Activated T-cell treated with anti-CD3 and anti-CD28 coated beads for 48 hours (primary cell): Measurements from ENCODE around the gene AMHR2.

Experiments used
- DNase-seq: peaks from one replicate; pipeline ENCODE4 v3.0.0-alpha.2; 2020; ENCODE audit warnings: low read depth

AMHR2 gene

DNA sequence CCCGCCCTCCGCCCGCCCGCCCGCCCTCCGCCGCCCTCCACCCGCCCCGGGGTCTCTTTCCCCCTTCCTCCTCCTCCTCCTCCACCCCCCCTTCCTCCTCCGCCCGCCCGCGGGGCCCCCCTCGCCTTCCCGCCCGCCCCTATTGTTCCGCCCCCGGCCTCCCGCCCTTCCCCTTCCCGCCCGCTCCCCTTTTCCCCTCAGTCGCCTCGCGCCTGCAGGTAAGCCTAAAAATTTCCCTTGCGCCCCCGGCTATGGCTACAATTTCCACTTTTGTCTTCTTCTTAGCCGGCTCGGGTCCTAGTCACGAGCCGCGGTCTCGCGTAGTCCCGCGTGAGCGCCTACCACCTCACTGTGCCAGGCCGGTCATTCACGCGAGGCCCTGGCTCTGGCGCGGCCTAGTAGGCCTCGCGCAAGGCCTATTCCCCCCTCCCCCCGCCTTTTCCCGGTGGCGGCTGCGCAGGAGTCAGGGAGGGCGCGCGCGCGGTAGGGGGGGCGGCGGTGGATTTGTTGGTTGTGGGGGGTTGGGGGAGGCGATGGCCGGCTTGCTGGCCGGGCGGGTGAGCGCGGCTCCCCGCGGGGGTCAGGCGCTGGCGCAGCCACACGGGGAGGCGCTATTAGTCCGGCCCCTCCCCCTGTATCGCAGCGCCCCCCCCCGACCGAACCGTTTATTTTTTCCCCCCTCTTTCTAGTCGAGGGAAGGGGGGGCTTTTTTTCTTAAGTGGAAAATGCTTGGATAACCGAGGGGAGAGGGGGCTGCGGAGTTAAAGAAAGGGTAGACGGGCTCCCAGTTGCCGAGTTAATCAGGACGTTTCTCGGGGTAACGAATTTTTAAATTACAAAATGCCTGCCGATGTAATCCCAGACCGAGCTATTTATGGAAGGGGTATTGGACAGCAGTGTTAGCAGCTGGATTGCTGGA lies 28.8 kb downstream of the AMHR2 start:
- DNase-seq = peak; percentile 61

DNA sequence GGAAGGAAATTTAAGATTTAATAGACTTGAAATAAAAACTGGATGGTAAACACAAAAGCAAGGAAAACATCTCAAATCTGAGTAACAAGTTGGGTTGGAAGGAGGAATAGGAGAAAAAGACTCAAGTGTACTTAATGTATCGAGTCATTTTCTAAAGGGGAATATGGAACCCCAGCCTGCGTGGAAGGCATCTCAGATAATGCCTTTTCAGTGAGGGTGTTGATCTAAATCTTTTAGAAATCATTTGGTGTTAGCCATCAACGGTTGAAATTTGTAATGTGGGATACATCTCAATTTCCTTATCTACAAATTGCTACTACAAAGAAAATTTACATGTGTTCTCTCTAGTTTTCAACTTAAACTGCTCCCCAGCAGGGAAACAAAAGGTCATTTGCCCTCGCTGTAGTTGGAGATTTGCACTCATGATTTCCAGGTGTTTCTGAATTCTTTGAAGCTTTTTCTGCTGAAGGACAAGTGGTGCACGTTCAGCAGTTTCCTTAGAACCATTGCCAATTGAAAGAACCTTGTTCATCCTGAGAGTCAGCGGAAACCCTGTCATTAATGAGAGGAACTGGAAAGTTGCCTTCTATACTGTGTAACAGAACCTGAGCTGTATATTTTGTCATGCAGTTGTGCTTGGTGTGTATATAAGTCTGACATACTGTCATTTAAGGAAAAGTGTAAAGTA lies 30.4 kb downstream of the AMHR2 start:
- DNase-seq = no peak

DNA sequence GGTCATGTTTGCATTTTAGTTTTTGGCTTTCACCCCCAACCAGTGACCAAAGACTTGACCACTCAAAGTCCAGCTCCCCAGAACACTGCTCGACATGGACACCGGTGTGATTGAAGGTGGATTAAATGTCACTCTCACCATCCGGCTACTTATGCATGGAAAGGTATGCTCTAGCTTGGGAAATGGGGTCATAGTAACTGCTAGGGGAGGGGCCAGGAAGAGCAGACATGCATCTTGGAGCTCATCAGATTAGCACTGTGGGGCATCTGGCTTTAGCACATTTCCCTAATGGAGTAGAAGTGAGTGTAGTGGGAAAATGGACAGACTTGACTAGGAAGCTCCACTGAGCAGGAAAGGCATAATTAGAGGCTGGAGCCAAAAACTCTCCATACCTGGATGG lies 31.1 kb downstream of the AMHR2 start:
- DNase-seq = no peak

DNA sequence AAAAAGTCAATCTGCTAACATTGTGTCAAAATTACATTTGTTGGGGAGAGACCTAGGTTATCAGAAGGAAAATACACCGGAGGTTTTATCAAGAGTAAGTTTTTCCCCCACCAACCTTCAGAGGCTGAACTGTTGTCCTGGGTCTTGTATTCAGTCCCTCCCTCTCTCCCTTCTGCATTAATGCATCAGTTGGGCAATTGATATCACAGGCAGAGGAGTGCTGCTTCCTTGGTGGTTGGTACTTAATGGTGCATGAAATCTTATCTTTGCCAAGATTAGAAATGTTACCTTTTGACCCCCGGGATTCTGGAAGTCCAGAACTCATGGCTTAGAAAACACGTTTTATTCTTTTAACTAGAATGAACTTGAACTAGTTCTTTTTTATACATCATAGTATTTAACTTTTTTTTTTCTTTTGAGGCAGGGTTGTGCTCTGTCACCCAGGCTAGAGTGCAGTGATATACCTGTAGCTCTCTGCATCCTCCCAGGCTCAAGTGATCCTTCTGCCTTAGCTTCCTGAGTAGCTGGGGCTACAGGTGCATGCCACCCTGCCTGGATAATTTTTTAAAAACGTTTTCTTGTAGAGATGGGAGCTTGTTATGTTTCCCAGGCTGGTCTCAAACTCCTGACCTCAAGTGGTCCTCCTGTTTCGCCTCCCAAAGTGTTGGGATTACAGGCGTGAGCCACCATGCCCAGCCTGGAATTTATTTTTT lies 33.2 kb downstream of the AMHR2 start:
- DNase-seq = no peak

DNA sequence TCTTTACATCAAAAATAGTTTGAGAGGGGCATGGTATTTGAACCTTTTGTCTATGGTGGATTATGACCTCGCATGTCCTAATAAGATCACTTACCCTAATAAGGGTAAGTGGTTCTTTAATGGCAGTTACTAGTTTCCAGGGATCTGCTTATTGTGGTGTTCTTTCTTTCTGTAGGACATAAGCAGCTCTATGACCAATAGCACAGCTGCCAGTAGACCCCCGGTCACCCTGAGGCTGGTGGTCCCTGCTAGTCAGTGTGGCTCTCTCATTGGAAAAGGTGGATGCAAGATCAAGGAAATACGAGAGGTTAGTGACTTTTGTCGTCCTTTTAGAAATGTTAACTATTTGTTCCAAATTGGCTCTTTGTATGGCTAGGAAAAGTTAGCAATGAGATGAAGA lies 35.4 kb downstream of the AMHR2 start:
- DNase-seq = no peak

DNA sequence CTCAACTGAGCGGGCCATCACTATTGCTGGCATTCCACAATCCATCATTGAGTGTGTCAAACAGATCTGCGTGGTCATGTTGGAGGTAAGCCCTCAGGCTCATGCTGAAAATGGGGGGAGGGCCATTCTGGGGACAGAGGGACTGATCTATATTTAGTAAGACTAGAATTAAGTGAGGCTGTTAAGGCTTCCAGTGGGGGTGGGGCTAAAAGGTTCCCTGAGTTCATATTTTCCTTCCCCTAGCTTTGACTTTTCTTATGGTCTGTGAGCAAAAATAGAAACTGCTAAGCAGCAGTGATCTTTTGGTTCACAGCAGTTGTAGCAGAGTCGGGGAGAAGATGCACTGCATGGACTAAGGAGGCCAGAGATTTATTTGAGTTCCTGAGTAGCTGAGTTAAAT lies 37.4 kb downstream of the AMHR2 start:
- DNase-seq = no peak

DNA sequence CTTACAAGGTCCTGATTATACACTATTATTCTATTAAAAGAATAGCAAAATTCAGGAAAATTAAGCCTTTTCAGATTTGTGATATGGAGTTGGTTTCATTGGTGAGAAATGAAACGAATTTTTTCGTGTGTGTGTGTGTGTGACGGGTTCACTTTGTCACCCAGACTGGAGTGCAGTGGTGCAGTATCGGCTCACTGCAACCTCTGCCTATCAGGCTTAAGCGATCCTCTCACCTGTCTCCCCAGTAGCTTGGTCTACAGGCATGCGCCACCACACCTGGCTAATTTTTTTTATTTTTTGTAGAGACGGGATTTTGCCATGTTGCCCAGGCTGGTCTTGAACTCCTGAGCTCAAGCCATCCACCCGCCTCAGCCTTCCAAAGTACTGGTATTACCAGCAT lies 37.9 kb downstream of the AMHR2 start:
- no peak for DNase-seq

DNA sequence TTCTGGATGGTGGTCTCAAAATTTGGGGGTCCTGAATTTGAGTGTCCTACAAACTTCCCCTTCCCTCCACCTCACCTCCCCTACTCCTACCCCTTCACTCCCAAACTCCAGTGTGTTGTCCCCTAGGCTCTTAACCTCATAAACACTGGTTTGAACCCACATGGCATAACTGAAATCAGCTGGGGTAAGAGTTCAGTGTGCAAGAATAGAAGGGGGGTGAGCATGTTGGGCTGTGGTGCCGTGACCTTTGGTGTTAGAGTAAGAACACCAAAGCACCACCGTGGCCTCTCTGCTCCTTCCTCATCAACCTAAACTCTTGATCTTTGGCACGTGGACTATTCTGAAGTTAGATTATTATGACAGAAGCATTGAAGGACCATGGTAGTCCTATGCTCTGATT lies 39.3 kb downstream of the AMHR2 start:
- DNase-seq = no peak

DNA sequence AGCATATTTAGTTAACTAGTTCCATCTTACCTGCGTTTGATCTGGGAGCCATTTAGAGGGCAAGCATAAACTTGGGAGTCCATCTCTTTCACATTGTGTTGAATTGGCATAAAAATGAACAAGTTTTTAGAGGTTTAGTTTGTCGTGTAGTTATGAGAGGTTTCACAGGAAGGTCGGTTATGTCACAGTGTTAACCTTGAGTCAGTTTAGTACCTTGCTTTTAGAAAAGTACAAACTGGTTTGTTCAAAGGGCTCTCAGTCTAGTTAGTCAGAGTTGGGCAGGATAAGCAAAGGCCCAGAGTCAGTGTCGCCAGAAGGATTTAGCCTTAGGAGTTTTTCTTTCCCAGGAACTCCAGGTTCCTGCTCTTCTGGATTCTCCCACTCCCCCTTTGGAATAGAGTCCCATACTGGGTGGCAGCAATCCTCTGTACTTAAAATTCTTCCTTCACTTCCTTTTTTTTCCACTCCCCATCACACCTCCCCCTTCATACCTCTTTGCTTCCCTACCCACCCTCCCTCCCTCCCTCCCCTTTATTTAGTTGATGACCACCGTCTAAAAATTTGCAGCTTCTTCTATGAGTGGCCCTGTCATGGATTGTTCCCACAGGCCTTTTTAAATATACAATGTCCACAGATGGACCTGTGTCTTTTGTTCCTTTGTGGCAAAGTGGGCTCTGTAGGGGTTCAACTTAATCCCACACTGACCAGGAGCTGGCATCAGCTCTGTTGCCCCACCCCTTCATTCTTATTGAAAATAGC lies 40.3 kb downstream of the AMHR2 start:
- DNase-seq = no peak

DNA sequence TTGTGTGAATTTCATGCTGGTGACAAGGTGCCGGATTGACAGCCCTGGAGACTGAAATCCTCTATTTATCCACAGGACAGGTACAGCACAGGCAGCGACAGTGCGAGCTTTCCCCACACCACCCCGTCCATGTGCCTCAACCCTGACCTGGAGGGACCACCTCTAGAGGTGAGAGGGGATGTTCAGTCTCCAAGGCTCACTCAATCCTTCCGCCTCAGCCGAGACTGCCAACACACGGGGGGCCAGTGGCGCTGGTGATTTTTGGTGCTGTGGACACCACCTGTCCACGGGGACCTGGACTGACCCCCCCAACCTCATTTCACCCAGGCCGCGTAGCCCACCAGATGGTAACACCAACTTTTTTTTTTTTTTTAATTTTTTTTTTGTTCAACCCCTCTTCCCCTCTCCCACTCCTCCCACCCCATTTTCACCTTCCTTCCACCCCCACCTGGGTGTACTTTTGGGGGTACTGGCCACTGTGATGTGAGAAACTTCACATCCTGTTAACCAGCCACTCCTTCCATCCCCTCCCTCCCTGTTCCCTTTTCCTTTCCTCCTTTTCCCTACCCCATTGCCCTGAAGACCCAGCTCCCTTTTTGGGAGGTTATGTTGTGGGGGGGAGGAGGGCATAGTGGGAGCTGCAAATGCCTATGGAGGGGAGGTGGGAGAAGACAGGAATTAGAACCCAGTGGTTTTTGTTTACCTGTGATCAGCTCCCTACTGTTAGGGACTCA lies 41.2 kb downstream of the AMHR2 start:
- DNase-seq = no peak

DNA sequence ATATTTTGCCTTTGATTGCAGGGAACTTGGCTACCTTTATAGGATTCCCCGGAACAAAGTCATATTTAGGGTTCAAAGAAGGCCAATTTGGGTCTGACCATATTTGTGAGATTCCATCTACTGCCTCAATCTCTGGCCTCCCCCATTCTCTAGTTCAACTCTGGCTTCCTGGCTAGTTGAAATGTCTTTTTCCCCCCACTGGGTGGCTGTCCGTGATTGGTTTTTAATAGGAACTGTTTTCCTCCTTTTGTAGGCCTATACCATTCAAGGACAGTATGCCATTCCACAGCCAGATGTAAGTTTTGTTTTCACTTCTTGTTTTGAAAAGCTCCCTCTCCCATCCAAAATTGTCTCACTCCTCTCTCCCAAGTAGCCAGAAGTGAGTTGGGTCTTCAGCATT lies 42.0 kb downstream of the AMHR2 start:
- DNase-seq = no peak

DNA sequence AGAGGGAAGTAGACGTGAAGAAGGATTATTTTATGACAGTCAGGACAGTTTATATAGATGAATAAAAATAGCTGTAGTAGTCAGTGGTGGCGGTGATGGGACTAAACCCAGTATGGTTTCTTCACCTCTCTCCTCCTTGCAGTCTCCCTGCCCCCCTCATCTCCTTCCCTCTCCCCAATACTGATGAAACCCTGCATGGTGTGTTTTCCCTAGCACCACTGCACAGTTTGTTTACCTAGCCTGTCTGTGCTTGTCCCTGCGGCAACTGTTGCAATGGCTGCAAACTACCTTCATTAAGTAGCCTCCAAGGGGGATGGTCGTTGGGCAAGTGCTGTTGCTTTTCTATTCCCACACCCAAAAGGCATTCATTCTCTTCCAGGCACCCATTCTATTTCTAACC lies 43.0 kb downstream of the AMHR2 start:
- DNase-seq = no peak

DNA sequence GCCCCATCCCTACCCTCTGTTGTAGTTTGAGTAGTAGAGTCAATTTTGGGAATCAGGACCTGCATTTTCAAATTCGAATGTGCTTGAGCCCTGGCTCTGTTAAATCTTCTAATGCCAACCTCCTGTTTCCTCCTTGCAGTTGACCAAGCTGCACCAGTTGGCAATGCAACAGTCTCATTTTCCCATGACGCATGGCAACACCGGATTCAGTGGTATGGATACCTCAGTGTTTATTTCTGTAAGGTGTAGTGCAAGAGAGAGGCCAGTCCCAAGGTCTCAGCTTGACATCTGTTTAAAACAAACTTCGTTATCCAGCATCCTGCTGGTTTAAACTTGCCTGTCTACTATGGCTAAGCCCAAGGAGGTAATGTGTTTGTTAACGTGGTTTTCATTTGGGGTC lies 43.4 kb downstream of the AMHR2 start:
- DNase-seq = no peak

DNA sequence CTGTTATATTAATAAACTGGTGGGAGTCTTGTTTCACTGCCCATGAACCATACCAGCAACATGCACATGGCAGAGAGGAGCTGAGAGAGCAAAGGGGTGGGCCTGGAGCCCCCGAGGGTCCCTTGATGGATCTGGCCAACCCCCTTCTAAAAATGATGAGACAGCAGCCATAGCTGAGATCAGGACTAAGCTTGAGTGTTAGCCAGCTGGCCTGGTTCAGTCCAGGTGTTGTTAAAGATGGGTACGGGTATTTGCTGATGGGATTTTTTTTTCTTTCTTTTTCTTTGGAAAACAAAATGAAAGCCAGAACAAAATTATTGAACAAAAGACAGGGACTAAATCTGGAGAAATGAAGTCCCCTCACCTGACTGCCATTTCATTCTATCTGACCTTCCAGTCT lies 44.2 kb downstream of the AMHR2 start:
- DNase-seq = no peak

DNA sequence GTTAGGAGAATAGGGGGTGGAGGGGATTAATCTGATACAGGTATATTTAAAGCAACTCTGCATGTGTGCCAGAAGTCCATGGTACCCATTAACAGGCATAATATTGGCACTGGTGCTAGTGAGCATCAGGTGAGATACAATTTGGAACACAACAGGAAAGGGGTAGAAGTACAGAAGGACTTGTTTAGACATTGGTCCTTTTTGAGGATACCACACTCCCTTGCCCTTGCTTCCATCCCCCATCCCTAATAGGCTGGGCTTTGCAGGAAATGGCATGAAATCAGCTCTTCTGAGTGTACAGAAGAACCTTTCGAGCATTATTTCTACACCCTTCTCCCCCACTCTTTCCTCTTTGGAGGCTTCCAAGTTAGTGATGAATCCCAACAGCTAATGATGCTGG lies 44.6 kb downstream of the AMHR2 start:
- no peak for DNase-seq

DNA sequence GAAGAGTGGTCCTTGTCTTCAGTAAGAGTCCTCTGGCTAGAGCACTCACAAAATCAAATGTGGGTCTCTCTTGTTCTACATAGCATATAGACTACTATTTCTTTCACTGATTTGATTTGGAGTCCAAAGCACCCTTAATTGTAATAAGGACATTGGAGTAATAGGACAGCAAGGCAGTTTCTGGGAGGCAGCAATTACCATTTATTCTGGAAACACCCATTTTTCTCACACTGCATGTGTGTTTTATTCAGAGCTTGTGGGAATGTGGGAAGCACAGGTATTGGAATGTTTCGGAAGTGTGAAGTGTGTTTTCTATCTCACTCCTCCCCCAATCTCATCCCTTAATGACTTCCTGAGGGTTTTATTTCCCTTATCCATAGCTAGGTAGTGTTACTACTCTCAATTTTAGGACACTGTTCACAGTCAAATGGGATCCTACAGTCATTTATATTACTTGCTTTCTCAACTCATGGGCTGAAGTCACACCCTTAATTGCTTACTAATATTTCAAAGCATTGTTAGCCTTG lies 48.5 kb downstream of the AMHR2 start:
- DNase-seq = no peak

DNA sequence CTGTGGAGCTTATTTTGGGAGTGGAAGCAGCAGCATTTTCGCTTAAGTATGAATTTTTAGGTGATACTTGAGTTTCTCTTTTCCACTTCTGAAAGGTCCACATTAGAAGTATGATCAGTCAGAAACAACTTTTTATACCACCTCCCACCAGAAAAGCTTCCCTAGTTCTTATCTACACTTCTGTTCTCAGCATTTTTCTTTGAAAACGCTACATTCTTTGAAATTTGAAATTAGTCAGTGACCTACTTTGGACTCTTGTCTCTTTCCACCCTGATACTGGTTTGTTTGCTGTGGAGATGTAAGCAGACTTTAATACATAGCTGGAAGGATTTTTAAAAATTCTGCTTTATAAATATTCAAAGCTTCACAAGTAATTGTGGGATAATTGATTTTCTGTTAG lies 50.4 kb downstream of the AMHR2 start:
- no peak for DNase-seq

DNA sequence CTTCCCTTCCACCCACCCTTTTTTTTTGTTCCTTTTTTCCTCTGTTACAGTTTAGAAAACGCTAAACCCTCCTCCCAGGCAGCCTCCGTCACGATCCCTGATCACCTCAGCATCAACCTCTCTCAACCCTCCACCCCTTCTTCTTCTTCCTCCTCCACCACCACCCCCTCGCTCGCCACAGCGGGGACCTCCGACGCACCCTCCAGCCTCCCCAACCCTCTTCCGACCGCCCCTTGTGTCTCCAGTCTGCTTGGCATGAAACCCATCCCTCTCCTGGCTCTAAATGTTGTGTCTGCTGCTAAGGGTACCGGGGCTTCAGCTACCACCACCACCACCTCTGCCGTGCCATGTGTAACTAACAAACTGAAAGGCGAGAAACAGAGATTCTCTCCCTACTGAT lies 51.2 kb downstream of the AMHR2 start:
- DNase-seq = no peak

DNA sequence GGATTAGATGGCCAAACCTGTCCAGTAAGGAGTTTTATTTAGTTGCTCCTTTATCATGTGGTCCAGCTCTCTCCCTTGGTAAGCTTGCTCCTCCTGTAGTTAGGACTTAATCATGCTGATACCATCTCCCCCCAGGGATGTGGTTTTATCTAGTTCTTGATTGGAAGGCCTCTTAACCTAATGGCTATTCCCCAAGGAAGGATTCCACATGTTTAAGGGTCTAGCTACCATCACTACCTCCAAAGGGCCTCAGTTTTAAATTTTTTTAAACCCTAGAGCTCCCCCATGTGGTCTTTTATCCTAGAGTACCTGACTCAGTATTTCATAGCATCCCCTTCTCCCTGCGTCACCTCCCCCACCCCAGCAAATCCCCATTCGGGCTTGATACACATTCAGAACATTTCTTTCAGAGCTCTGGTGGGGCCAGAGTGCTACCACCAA lies 53.1 kb downstream of the AMHR2 start:
- no peak for DNase-seq

DNA sequence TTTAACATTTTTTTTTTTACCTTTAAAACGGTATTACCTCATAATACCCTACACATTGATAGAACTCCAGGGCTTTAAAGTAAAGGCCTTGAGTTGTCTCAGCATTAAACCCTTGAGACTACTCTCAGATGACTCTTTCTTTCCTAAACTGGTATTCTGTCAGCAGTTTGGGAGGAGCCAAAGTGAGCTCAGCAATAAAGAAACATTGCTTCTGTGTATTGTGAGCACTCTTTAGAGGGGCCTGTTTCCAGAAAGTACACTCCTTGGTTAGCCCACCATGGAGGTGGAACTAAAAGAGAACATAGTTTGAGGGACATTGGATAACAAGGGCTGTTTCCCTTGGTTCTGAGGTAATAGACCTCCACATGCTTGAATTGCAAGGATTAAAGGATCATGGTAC lies 55.2 kb downstream of the AMHR2 start:
- no peak for DNase-seq

DNA sequence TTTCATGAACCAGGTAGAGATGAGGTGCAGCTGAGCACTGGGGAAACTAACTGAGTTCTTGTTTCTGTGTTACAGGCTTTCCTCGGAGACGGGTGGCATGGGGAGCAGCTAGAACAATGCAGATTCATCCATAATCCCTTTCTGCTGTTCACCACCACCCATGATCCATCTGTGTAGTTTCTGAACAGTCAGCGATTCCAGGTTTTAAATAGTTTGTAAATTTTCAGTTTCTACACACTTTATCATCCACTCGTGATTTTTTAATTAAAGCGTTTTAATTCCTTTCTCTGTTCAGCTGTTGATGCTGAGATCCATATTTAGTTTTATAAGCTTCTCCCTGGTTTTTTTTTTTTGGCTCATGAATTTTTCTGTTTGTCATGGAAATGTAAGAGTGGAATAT lies 55.7 kb downstream of the AMHR2 start:
- DNase-seq = no peak
